ENCODE measurements around the gene KIF2A. TPM values are rescaled to one million over a fixed set of nuclear protein-coding genes. Genes with fewer than 3 reads are reported as not detected.

The KIF2A gene
- total RNA-seq, 2 experiments from 2014 or later = 50.3 to 90.7 TPM

DNA sequence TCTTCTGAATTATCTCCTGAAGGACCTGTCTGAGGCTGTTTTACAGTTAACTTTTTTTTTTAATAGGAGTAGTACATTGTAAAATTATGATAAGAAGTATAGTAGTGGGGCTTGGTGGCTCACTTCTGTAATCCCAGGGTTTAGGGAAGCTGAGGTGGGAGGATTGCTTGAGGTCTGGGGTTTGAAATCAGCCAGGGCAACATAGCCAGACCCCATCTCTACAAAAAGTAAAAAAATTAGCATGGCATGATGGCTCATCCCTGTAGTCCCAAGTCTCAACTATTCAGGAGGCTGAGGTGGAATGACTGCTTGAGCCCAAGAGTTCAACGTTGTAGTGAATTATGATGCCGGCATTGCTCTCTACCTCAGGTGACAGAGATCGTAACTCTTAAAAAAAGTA lies 113.6 kb downstream of the KIF2A start:
- Histone ChIP-seq H3K79me2 (ENCODE audit: insufficient read depth, low read depth, low read length) (peaks cover 97% of the 10 kb centered on the region), H3K9me3 (ENCODE audit: low read length) (no peaks in the 10 kb centered on the region), H3K4me3 (ENCODE audit: low read depth, low read length, poor library complexity, severe bottlenecking) (no peak overlapping the region), H3K36me3 (ENCODE audit: insufficient read depth, low read length) (peaks cover 42% of the 10 kb centered on the region), H4K20me1 (ENCODE audit: insufficient read depth, low read length) (no peaks in the 10 kb centered on the region; the same call in 1 of the 2 replicates), H2AFZ (ENCODE audit: low read length) (no peak overlapping the region), H3K4me2 (ENCODE audit: low read length) (no peak overlapping the region), H3K4me1 (ENCODE audit: insufficient read depth, low read length, poor library complexity, severe bottlenecking) (peaks cover 2% of the 10 kb centered on the region), H3K9me2 (ENCODE audit: insufficient read depth, low read length) (no peaks in the 10 kb centered on the region), H3K27ac (ENCODE audit: low read depth, low read length, poor library complexity, severe bottlenecking) (no peak overlapping the region)
- no peak for DNase-seq (ENCODE audit: low spot score)
- ChIA-PET CTCF (ENCODE audit: unreplicated experiment) (no interaction called here), POLR2A (interaction anchor here (0.9 to 1.3 kb wide), 2 partner anchors 12 to 30 kb away, joined by 3 read pairs; no protein-coding TSS in a partner anchor)
- intact Hi-C loops (cut with micrococcal nuclease; ENCODE audit: unreplicated experiment) = no loop called here
- no peak for TF ChIP-seq EZH2phosphoT487 (IDR thresholded peaks at IDR 0.05; ENCODE audit: borderline replicate concordance, low read depth, low read length)
- TF ChIP-seq, protein P1, sequence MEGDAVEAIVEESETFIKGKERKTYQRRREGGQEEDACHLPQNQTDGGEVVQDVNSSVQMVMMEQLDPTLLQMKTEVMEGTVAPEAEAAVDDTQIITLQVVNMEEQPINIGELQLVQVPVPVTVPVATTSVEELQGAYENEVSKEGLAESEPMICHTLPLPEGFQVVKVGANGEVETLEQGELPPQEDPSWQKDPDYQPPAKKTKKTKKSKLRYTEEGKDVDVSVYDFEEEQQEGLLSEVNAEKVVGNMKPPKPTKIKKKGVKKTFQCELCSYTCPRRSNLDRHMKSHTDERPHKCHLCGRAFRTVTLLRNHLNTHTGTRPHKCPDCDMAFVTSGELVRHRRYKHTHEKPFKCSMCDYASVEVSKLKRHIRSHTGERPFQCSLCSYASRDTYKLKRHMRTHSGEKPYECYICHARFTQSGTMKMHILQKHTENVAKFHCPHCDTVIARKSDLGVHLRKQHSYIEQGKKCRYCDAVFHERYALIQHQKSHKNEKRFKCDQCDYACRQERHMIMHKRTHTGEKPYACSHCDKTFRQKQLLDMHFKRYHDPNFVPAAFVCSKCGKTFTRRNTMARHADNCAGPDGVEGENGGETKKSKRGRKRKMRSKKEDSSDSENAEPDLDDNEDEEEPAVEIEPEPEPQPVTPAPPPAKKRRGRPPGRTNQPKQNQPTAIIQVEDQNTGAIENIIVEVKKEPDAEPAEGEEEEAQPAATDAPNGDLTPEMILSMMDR (conservative IDR thresholded peaks at IDR 0.05; ENCODE audit: low read length) = no peak
- BruUV-seq (replicated peaks) = no TSS peak

DNA sequence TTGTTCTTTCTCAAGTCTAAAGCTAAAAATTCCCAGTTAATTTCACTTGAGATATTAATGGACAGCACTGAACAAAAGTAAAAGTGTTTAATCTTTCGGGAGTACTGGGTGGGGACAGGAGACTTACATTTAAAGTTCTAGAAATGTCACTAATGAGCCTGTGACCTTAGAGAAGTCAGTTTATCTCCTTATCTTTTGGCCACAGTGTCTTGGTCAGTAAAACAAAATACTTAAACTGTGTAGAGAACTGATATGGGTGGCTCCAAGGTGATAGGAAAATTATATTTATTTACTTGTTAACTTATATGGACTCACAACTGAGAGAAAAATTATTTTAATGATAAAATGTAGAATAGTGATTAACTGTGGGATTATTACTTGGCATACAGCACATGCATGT lies 115.4 kb downstream of the KIF2A start:
- no peak overlapping the region for H3K27ac ChIP-seq (ENCODE audit: low read depth, low read length, poor library complexity, severe bottlenecking)
- peaks cover 97% of the 10 kb centered on the region for H3K79me2 ChIP-seq (ENCODE audit: insufficient read depth, low read depth, low read length)
- H2AFZ ChIP-seq (ENCODE audit: low read length) = no peak overlapping the region
- no TSS peak for BruUV-seq (replicated peaks)
- H3K4me2 ChIP-seq (ENCODE audit: low read length) = no peak overlapping the region
- TF ChIP-seq, protein P1 (conservative IDR thresholded peaks at IDR 0.05; ENCODE audit: low read length) = no peak
- TF ChIP-seq EZH2phosphoT487 (IDR thresholded peaks at IDR 0.05; ENCODE audit: borderline replicate concordance, low read depth, low read length) = no peak
- no peaks in the 10 kb centered on the region for H3K4me1 ChIP-seq (ENCODE audit: insufficient read depth, low read length, poor library complexity, severe bottlenecking)
- CTCF ChIA-PET (ENCODE audit: unreplicated experiment) = no interaction called here
- no peaks in the 10 kb centered on the region for H3K9me3 ChIP-seq (ENCODE audit: low read length)
- H3K4me3 ChIP-seq (ENCODE audit: low read depth, low read length, poor library complexity, severe bottlenecking) = no peak overlapping the region
- intact Hi-C loops (cut with micrococcal nuclease; ENCODE audit: unreplicated experiment) = no loop called here
- no peaks in the 10 kb centered on the region for H3K9me2 ChIP-seq (ENCODE audit: insufficient read depth, low read length)
- POLR2A ChIA-PET = interaction anchor here (0.9 to 1.0 kb wide), 2 partner anchors 9 to 18 kb away, joined by 3 to 4 read pairs; partner anchors contain the start of genes DIMT1 and IPO11
- no peak for DNase-seq (ENCODE audit: low spot score)
- H4K20me1 ChIP-seq (ENCODE audit: insufficient read depth, low read length) = no peaks in the 10 kb centered on the region; the same call in 1 of the 2 replicates
- H3K36me3 ChIP-seq (ENCODE audit: insufficient read depth, low read length) = peaks cover 59% of the 10 kb centered on the region

DNA sequence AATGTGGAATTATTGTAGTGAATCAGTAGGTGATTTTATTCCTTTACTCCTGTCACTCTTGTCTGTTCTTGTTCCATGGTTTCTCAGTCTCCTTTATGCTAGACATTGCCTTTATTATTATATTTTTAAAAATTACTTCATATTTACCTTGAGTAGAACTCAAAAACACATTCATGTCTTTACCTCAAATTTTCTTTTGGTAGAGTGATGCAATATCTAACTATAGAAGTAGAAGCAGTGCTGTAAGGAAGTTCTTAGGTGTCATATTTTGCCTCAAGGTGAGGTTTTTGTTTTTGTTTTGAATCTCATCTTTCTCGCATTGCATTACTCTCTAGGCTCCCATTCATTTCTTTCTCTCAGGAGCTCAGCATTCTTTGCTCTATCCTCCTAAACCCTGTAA lies 118.8 kb downstream of the KIF2A start:
- no peak overlapping the region for H3K4me2 ChIP-seq (ENCODE audit: low read length)
- CTCF ChIA-PET (ENCODE audit: unreplicated experiment) = no interaction called here

More for the DNA sequence above, 118.8 kb downstream of the KIF2A start:
- intact Hi-C loops (cut with micrococcal nuclease; ENCODE audit: unreplicated experiment) = no loop called here
- BruUV-seq (replicated peaks) = no TSS peak
- Histone ChIP-seq H3K9me3 (ENCODE audit: low read length) (no peaks in the 10 kb centered on the region), H3K4me3 (ENCODE audit: low read depth, low read length, poor library complexity, severe bottlenecking) (no peak overlapping the region), H2AFZ (ENCODE audit: low read length) (no peak overlapping the region), H3K36me3 (ENCODE audit: insufficient read depth, low read length) (peaks cover 39% of the 10 kb centered on the region), H3K27ac (ENCODE audit: low read depth, low read length, poor library complexity, severe bottlenecking) (no peak overlapping the region), H3K9me2 (ENCODE audit: insufficient read depth, low read length) (no peaks in the 10 kb centered on the region), H4K20me1 (ENCODE audit: insufficient read depth, low read length) (no peaks in the 10 kb centered on the region), H3K4me1 (ENCODE audit: insufficient read depth, low read length, poor library complexity, severe bottlenecking) (no peaks in the 10 kb centered on the region), H3K79me2 (ENCODE audit: insufficient read depth, low read depth, low read length) (peaks cover 94% of the 10 kb centered on the region)
- TF ChIP-seq EZH2phosphoT487 (IDR thresholded peaks at IDR 0.05; ENCODE audit: borderline replicate concordance, low read depth, low read length) = no peak
- TF ChIP-seq, protein P1 (conservative IDR thresholded peaks at IDR 0.05; ENCODE audit: low read length) = no peak
- no peak for DNase-seq (ENCODE audit: low spot score)
- POLR2A ChIA-PET = no interaction called here

All from OCI-LY7 (cell line).